ENCODE data around the gene FSTL1. TPM values are rescaled to one million over a fixed set of nuclear protein-coding genes. Genes with fewer than 3 reads are reported as not detected.

The FSTL1 gene
- total RNA-seq, 2 experiments from 2014 or later: 1.0 to 2.9 TPM

DNA sequence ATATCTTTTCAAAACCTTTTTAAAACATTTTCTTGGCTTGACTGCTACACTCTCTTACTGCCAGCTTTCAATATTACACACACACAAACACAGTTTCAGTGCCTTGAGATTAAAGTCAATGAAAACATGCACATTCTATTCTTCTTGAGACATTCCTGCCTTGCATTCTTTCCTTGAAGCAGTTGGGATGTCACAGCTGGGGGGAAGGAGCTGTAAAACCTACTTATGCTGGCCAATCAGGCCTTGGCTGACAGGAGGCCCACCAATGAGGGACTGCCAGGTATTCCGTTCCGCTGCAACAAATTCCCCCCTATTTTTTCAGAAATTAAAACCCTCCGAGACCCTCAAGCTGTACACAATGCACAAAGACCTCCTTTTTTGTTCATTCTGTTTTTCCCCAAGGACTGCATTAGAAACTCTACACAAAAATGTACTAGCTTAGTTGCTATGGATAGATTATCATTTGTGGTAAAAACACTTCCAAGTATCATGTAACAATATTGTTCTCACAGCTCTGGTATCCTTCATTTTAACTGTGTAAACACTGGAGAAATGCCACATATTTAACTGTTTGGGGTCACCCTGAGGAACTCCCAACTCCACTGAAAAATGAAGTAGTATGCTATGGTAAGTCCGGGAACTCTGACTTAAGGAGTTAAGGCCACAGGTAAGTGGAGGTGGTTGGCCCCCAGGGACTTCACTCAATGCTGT lies 18.5 kb downstream of the FSTL1 start:
- Mint-ChIP-seq H3K27ac (no peak overlapping the region), H3K36me3 (ENCODE audit: low read depth) (no peaks in the 10 kb centered on the region), H3K4me3 (no peak overlapping the region), H3K4me1 (ENCODE audit: low read depth) (no peaks in the 10 kb centered on the region), H3K9me3 (no peaks in the 10 kb centered on the region), H3K27me3 (peaks cover 5% of the 10 kb centered on the region)
- POLR2A ChIA-PET: no interaction called here
- DNase-seq (no peak), ATAC-seq (no peak)
- CTCF ChIA-PET: interaction anchor here (0.6 to 1.7 kb wide), 3 partner anchors 15 to 187 kb away, joined by 3 to 8 read pairs (median 3); no protein-coding TSS in a partner anchor
- intact Hi-C loops (cut with micrococcal nuclease): no loop called here
- TF ChIP-seq, protein P1, sequence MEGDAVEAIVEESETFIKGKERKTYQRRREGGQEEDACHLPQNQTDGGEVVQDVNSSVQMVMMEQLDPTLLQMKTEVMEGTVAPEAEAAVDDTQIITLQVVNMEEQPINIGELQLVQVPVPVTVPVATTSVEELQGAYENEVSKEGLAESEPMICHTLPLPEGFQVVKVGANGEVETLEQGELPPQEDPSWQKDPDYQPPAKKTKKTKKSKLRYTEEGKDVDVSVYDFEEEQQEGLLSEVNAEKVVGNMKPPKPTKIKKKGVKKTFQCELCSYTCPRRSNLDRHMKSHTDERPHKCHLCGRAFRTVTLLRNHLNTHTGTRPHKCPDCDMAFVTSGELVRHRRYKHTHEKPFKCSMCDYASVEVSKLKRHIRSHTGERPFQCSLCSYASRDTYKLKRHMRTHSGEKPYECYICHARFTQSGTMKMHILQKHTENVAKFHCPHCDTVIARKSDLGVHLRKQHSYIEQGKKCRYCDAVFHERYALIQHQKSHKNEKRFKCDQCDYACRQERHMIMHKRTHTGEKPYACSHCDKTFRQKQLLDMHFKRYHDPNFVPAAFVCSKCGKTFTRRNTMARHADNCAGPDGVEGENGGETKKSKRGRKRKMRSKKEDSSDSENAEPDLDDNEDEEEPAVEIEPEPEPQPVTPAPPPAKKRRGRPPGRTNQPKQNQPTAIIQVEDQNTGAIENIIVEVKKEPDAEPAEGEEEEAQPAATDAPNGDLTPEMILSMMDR (IDR thresholded peaks at IDR 0.05): no peak

DNA sequence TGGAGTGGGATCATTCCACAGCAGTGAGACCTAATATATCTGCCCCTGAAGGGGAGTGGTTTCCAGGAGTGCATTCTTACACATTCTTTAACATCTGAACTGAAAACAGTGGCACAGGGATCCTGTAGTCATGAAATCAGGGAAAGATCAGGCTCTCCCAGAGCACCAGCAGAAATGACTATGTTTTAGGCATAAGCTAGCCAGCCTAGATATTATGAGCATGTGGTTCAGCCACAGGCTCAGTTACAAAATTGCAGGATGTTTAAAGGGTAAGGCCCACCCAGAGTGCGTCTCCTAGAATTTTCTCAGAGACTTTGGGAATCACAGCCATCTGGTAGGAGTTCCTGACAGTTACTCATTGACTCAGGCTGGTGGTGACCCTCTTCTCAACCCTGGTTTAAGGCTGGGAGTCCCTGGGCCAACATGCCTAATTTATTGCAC lies 20.9 kb downstream of the FSTL1 start:
- DNase-seq: no peak
- no peak for ATAC-seq
- Mint-ChIP-seq H3K4me3 (no peak overlapping the region), H3K9me3 (no peaks in the 10 kb centered on the region), H3K27ac (no peak overlapping the region), H3K27me3 (peaks cover 8% of the 10 kb centered on the region), H3K4me1 (ENCODE audit: low read depth) (no peaks in the 10 kb centered on the region), H3K36me3 (ENCODE audit: low read depth) (no peaks in the 10 kb centered on the region)
- ChIA-PET CTCF (interaction anchor here (0.7 to 1.1 kb wide), 2 partner anchors 13 to 129 kb away, joined by 3 read pairs; no protein-coding TSS in a partner anchor), POLR2A (no interaction called here)
- intact Hi-C loops (cut with micrococcal nuclease): no loop called here
- TF ChIP-seq, protein P1 (IDR thresholded peaks at IDR 0.05): no peak

DNA sequence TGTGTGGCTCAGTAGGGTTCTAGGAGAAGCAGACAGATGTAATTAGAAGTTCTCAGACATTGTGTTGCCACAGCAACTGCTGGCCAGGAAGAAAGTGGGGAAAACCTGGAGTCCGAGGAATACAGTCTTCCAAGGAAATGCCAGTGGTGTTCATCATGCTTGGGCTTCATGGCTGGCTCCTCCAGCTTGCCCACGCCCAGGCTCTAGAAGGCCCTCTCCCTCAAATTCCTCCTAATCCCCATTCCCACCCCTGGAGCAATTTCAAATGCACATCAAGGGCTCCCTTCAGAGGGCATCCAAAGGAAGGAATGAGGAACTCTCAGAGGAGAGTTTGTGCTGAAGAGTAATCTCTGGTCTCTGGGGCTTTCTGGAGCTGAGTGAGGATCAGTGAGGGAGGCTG lies 21.9 kb downstream of the FSTL1 start:
- no peaks in the 10 kb centered on the region for H3K9me3 Mint-ChIP-seq
- ATAC-seq: no peak
- no peak for DNase-seq
- no peaks in the 10 kb centered on the region for H3K4me1 Mint-ChIP-seq (ENCODE audit: low read depth)
- peaks cover 8% of the 10 kb centered on the region for H3K27me3 Mint-ChIP-seq
- H3K36me3 Mint-ChIP-seq (ENCODE audit: low read depth): no peaks in the 10 kb centered on the region
- no peak overlapping the region for H3K27ac Mint-ChIP-seq
- POLR2A ChIA-PET: no interaction called here
- TF ChIP-seq, protein P1 (IDR thresholded peaks at IDR 0.05): no peak
- no peak overlapping the region for H3K4me3 Mint-ChIP-seq
- intact Hi-C loops (cut with micrococcal nuclease): no loop called here
- CTCF ChIA-PET: no interaction called here

DNA sequence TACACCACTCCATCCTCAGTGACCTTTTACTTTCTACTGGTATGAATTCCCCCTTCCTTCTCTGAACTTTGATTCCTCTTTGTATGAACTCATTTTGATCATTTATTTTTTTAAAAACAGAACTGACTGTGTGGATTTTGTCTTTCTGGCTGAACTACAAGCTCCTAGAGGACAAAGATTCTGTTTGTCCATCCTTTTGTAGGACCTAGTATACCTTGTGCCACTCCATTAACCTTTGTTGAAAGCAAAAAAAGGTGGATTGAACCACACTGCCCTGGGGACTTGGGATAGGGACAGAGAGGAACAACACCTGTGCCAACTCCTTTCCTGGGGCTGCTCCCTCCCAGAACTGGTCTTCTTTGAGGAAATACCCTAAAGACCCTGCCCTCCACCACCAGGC lies 23.6 kb downstream of the FSTL1 start:
- no peak overlapping the region for H3K27ac Mint-ChIP-seq
- intact Hi-C loops (cut with micrococcal nuclease): no loop called here

More for the DNA sequence above, 23.6 kb downstream of the FSTL1 start:
- no peaks in the 10 kb centered on the region for H3K4me1 Mint-ChIP-seq (ENCODE audit: low read depth)
- TF ChIP-seq, protein P1 (IDR thresholded peaks at IDR 0.05): no peak
- ChIA-PET CTCF (interaction anchor here (2.7 kb wide), 1 partner anchor 11 kb away, joined by 15 read pairs; no protein-coding TSS in a partner anchor), POLR2A (no interaction called here)
- peaks cover 6% of the 10 kb centered on the region for H3K27me3 Mint-ChIP-seq
- no peaks in the 10 kb centered on the region for H3K9me3 Mint-ChIP-seq
- H3K4me3 Mint-ChIP-seq: no peak overlapping the region
- DNase-seq (no peak), ATAC-seq (no peak)
- no peaks in the 10 kb centered on the region for H3K36me3 Mint-ChIP-seq (ENCODE audit: low read depth)

Measured in activated CD8-positive, alpha-beta T cell treated with anti-CD3 and anti-CD28 coated beads for 36 hours (primary cell).